WI38 (cell line): ENCODE results near the gene FMOD.

Source experiments
- H3K4me3 ChIP-seq: 2 replicates; pipeline ENCODE4 v1.5.1; 2011; ENCODE audit warnings: low read depth, mild to moderate bottlenecking, control low read depth, low read length
- CTCF ChIP-seq: IDR thresholded peaks from 2 replicates; pipeline ENCODE4 v1.5.1; 2012; ENCODE audit warnings: low read depth, mild to moderate bottlenecking, control low read depth, low read length

FMOD gene

GRCh38 chr1:203296460-203297073, 54.4 kb downstream of the FMOD start:
- no peak for TF ChIP-seq CTCF
- no peak overlapping the region for H3K4me3 ChIP-seq

GRCh38 chr1:203295796-203296195, 55.1 kb downstream of the FMOD start:
- no peak overlapping the region for H3K4me3 ChIP-seq
- no peak for TF ChIP-seq CTCF

GRCh38 chr1:203291201-203292096, 59.5 kb downstream of the FMOD start:
- TF ChIP-seq CTCF: no peak
- no peak overlapping the region for H3K4me3 ChIP-seq
